ENCODE data around the gene FHL3. TPM values are rescaled to one million over a fixed set of nuclear protein-coding genes. Genes with fewer than 3 reads are reported as not detected.

FHL3 gene
- total and polyA plus RNA-seq, 9 of the 15 experiments (the other 6 are each of a cell fraction or from before 2014, with no cell fraction given), result 6.1 to 144 (median 34.1) TPM

DNA sequence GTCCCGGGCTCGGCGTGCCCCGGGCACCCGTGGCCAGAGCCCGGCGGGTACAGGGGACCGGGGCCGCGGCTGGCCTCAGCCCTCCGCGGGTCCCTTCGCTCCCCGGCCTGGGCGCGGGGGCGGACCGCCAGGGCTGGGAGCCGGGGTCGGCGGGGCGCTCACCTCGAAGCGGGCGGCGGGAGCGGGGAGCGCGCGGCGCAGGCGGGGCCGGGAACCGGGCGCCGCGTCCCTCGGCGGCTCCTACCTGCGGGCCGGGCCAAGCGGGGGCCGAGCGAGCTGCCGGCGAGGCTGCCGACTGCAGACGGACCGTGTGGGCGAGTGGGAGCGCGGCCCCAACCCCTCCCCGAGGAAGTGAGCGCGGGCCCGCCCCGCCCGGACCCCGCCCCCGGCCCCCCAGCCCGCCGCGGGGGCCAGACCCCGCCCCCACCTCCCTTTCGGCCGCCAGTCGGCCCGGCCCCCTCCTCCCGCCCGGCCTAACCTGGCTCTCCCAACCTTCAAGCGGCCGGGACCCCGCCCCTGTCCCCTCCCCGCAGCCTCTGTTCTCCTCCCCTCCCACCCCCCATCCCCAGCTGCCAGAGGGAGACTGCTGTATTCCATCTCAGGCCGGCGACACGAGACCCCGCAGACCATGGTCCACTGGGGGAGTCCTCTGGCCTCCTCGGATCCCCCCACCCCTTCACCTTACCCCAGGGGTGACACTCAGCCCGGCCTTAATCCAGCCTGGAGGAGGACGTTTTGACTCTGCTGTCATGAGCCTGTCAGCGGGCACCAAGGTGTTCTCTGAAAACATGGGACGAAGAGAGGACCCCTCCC is at the start of gene FHL3 (continued):
- TF ChIP-seq, protein P1, sequence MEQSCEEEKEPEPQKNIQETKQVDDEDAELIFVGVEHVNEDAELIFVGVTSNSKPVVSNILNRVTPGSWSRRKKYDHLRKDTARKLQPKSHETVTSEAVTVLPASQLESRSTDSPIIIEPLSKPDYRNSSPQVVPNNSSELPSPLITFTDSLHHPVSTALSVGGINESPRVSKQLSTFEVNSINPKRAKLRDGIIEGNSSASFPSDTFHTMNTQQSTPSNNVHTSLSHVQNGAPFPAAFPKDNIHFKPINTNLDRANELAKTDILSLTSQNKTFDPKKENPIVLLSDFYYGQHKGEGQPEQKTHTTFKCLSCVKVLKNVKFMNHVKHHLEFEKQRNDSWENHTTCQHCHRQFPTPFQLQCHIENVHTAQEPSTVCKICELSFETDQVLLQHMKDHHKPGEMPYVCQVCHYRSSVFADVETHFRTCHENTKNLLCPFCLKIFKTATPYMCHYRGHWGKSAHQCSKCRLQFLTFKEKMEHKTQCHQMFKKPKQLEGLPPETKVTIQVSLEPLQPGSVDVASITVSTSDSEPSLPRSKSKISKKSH (CRISPR knock-in tag; IDR thresholded peaks at IDR 0.05), result 0 out of 2 replicates have a peak, but pooled peaks have one; percentile 46
- TF ChIP-seq, protein P2, sequence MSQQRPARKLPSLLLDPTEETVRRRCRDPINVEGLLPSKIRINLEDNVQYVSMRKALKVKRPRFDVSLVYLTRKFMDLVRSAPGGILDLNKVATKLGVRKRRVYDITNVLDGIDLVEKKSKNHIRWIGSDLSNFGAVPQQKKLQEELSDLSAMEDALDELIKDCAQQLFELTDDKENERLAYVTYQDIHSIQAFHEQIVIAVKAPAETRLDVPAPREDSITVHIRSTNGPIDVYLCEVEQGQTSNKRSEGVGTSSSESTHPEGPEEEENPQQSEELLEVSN (IDR thresholded peaks at IDR 0.05; ENCODE audit: borderline replicate concordance in 1 of 2, extremely low read depth in 1 of 2, insufficient read depth in 1 of 2, insufficient read length in 1 of 2, low read depth in 1 of 2, low read length in 1 of 2, poor library complexity in 1 of 2, severe bottlenecking in 1 of 2), result peak in 1 of 2 experiments; percentile 44
- no peak for TF ChIP-seq YBX1 (IDR thresholded peaks at IDR 0.05)
- no peak for TF ChIP-seq ZNF586 (CRISPR knock-in tag; conservative IDR thresholded peaks at IDR 0.05)
- no peak for TF ChIP-seq ZNF561 (CRISPR knock-in tag; conservative IDR thresholded peaks at IDR 0.05)
- no peak for TF ChIP-seq PRPF4 (IDR thresholded peaks at IDR 0.05; ENCODE audit: insufficient read depth, low read depth, low read length, poor library complexity, severe bottlenecking)
- TF ChIP-seq RB1 (IDR thresholded peaks at IDR 0.05; ENCODE audit: low read depth), result peak; percentile 86
- 0 out of 2 replicates have a peak, but pooled peaks have one; percentile 10 for TF ChIP-seq BHLHE40 (IDR thresholded peaks at IDR 0.05; ENCODE audit: low read length)
- TF ChIP-seq RCOR1 (IDR thresholded peaks at IDR 0.05; ENCODE audit: borderline replicate concordance in 1 of 2, low read depth in 2 of 2, low read length in 2 of 2), result 0 out of 4 replicates have a peak, but pooled peaks of 1 of the 2 experiments have one; percentile 25
- TF ChIP-seq KDM2B (CRISPR knock-in tag; IDR thresholded peaks at IDR 0.05), result no peak
- TF ChIP-seq, protein P3, sequence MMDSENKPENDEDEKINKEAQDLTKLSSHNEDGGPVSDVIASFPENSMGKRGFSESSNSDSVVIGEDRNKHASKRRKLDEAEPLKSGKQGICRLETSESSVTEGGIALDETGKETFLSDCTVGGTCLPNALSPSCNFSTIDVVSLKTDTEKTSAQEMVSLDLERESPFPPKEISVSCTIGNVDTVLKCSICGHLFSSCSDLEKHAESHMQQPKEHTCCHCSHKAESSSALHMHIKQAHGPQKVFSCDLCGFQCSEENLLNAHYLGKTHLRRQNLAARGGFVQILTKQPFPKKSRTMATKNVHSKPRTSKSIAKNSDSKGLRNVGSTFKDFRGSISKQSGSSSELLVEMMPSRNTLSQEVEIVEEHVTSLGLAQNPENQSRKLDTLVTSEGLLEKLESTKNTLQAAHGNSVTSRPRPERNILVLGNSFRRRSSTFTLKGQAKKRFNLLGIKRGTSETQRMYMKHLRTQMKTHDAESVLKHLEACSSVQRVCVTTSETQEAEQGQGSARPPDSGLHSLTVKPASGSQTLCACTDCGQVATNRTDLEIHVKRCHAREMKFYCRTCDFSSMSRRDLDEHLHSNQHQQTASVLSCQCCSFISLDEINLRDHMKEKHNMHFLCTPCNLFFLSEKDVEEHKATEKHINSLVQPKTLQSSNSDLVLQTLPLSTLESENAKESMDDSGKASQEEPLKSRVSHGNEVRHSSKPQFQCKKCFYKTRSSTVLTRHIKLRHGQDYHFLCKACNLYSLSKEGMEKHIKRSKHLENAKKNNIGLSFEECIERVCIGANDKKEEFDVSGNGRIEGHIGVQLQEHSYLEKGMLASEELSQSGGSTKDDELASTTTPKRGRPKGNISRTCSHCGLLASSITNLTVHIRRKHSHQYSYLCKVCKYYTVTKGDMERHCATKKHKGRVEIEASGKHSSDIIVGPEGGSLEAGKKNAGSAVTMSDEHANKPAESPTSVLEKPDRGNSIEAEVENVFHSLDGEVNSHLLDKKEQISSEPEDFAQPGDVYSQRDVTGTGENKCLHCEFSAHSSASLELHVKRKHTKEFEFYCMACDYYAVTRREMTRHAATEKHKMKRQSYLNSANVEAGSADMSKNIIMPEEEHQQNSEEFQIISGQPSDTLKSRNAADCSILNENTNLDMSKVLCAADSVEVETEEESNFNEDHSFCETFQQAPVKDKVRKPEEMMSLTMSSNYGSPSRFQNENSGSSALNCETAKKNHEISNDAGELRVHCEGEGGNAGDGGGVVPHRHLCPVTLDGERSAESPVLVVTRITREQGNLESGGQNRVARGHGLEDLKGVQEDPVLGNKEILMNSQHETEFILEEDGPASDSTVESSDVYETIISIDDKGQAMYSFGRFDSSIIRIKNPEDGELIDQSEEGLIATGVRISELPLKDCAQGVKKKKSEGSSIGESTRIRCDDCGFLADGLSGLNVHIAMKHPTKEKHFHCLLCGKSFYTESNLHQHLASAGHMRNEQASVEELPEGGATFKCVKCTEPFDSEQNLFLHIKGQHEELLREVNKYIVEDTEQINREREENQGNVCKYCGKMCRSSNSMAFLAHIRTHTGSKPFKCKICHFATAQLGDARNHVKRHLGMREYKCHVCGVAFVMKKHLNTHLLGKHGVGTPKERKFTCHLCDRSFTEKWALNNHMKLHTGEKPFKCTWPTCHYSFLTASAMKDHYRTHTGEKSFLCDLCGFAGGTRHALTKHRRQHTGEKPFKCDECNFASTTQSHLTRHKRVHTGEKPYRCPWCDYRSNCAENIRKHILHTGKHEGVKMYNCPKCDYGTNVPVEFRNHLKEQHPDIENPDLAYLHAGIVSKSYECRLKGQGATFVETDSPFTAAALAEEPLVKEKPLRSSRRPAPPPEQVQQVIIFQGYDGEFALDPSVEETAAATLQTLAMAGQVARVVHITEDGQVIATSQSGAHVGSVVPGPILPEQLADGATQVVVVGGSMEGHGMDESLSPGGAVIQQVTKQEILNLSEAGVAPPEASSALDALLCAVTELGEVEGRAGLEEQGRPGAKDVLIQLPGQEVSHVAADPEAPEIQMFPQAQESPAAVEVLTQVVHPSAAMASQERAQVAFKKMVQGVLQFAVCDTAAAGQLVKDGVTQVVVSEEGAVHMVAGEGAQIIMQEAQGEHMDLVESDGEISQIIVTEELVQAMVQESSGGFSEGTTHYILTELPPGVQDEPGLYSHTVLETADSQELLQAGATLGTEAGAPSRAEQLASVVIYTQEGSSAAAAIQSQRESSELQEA (IDR thresholded peaks at IDR 0.05; ENCODE audit: low read depth), result no peak
- TF ChIP-seq DACH1 (IDR thresholded peaks at IDR 0.05; ENCODE audit: partially characterized antibody), result no peak
- TF ChIP-seq, protein P4, sequence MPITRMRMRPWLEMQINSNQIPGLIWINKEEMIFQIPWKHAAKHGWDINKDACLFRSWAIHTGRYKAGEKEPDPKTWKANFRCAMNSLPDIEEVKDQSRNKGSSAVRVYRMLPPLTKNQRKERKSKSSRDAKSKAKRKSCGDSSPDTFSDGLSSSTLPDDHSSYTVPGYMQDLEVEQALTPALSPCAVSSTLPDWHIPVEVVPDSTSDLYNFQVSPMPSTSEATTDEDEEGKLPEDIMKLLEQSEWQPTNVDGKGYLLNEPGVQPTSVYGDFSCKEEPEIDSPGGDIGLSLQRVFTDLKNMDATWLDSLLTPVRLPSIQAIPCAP (CRISPR knock-in tag; IDR thresholded peaks at IDR 0.05; ENCODE audit: borderline replicate concordance), result no peak
- no peak for TF ChIP-seq KLF13 (tag; IDR thresholded peaks at IDR 0.05; ENCODE audit: borderline replicate concordance, low read depth)
